Superior temporal gyrus (tissue), 1 donor: ENCODE measurements around the gene YWHAQ.
A peak's percentile ranks its signal among the peaks of the same experiment; 100 is the strongest.
"Not testable (repeated sequence)": the region's sequence is repeated elsewhere in the genome, so short reads cannot be mapped to it uniquely, and the experiment has no call there.

ENCODE experiments used
- DNase-seq: peaks from one replicate; pipeline ENCODE4 v3.0.0-alpha.2; 2016; ENCODE audit errors: extremely low spot score

Gene YWHAQ

DNA sequence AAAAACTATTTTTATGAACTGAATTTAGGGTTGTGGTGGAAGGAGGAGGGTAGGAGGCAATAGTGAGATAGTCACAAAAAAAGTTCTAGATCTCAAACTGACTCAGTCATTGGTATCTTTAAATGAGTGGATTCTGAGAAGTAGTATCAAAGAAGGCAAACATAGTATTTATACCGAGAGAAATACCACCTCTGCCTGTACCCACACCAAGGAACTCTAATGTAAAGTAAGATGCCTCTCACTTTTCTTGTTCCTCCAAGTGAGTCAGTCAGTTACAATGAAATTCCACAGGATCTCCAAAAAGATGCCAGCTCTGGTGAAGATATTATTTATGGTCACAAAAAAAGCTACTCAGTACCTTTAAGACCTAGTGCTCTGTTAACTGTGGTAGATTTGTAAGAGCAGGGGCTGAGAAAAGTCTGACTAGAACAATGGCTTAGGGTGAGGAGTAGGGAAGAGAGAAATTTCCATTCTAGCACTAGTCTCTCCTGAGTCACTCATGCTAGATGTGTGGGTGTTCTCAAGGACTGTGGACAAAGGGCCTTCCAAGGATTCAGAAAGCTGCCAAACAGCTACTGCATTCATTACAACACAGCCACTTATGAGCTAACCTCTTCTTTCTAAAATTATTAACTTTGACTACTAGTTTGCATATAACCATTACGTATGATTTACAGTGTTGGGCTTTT lies 36.3 kb downstream of the YWHAQ start:
- peak; percentile 52 for DNase-seq

DNA sequence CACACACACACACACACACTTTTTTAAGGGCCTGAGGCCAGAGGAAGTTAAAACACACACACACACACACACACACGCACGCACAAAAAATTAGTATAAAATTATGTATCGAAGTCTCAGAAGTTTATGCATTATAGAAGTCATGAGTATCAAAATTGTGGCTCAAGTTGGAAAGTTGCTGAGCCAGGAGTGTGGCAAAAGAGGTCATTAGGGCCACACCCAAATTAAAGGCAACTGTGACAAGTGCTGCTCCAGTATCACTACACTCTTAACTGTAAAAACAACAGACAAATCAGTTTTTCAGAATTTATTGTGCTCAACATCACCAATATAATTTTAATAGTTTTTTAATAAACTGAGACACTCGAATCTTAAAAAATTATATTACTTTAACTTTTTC lies 36.9 kb downstream of the YWHAQ start:
- DNase-seq, result no peak

DNA sequence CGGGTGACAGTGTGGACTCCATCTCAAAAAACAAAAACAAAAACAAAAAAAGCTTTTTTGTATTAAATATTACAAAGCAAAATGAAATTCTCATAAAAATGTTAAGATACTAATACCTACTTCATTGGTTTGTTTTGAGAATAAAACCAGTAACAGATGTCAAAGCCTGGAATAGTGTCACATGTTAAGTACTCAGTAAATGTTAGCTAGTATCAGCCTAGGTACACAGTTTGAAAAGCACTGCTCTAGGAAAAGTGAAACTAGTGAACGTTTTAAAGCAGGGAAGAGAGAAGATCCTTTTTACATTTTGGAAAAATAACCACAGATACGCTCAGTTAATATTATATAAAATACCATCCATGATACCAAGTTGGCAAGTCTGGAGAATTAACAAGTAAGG lies 38.1 kb downstream of the YWHAQ start:
- no peak for DNase-seq

DNA sequence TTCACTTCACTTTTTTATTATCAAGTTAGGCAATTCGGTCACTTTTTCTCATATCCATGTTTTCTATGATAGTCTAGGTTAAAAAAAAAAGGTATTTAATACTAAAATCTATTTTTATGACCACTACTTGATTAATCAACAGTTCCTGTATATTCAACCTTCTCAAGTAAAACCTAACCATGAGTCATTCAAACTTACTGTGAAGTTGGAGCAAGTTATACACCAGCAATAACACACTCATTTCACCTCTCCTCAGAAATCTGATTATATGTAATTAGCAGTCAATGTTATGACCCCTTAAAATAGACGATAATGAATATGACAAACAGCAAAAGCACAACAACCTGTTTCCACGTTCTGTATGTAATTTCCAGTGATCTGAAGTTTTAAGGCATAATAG lies 40.2 kb downstream of the YWHAQ start:
- no peak for DNase-seq

DNA sequence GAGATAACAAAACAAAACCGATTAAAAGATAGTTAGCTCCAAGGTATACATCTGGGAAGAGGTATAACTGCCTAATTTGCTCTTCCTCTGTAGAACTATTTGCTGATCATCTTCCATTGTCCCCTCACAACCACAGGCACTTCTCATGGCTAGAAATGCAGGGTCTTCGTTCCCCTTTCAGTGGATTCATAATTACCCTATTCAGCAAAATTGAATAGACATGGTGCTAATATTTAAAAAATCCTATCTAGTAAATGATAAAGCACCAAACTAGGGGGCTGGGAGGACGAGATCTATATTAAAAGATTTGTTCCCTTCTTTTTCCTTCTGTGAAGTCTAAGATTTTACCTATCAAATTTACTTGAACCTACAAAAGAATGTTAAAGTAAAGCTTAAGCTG lies 44.3 kb downstream of the YWHAQ start:
- DNase-seq, result no peak

DNA sequence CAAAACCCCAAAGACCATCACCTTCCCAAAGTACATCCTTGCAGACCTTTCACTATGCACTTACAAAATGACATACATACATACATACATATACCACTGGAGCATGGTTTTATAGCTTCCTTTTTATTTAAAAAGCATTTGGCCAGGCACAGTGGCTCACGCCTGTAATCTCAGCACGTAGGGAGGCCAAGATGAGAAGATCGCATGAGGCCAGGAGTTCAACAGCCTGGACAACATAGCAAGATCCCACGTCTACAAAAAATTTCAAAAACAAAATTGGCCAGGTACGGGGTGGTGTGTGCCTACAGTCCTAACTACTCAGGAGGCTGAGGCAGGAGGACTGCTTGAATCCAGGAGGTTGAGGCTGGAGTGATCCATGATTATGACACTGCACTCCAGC lies 45.3 kb downstream of the YWHAQ start:
- no peak for DNase-seq

DNA sequence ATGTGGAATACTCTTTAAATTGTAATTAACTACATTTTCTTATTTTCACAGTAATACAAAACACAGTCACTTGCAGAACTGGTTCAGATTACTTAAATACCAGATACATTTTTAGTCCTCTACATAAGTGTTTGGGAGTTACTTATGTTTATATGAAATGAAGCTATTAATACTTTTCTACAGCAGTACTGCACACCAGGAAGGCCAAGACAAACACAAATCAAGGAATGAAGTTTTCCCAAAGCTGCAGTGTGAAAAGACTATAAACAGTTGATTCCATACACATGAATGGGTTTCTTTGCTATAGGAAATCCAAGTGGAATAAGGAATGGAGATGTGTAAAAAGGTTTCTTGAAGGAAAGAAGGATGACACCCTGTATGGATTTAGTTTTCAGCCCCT lies 45.9 kb downstream of the YWHAQ start:
- not testable (repeated sequence) for DNase-seq

DNA sequence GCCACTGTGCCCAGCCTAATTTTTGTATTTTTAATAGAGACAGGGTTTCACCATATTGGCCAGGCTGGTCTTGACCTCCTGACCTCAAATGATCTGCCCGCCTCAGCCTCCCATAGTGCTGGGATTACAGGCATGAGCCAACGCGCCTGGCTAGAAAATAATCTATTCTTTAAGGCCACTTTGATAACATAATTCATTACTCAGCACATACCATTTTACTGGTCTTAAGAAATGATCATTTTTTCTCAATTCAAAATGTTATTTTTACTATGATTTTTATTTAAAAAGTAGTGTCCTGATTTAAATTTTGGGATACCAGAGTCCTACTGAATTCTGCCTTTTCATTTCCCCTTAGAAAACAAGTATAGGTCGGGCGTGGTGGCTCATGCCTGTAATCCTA lies 48.2 kb downstream of the YWHAQ start:
- no peak for DNase-seq

DNA sequence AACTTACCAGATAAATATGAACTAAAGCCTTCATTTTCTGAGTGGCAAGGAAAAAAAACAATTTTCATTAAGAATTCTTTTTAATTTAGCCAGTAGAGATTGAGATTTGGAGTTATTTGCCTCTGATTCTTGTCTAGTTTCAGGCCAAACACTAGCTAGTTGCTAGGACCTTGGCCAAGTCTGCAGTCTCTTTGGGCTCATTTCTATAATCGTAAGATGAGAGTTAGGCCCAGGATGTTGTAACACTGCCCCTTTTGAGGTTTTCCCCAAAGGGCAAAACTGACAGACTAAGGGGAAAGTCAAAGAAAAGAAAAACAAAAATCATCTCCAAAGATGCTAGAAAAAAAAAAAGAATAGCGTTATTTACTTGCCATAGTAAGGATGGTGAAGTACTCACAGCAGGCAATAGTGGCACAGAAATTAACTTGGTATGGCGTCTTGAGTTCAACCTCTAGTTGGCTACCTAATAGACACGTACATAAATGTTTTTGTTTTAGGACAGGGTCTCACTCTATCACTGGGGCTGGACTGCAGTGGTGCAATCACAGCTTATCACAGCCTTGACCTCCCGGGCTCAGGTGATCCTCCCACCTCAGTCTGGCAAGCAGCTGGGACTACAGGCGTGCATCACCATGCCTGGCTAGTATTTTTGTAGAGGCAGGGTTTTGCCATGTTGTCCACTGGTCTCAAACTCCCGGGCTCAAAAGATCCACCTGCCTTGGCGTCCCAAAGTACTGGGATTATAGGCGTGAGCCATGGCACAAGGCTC lies 52.1 kb downstream of the YWHAQ start:
- no peak for DNase-seq

DNA sequence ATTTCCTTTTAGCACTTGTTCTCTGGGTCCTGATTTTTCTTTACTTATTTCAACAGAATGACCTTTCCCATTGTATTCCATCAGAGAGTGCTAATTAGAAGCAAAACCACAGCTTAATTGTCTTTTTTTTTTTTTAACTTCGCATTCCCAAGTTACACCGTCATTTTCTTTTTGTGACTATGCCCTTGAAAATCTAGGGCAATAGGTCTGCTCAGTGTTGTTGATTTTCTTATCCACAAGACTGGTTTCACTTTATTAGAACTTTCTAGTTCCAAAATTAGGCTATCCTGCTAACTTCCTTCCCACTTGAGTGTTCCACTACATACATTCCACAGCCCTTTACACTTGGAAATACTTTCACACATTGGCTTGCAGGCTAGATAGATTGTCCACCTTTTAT lies 56.5 kb downstream of the YWHAQ start:
- DNase-seq, result no peak

DNA sequence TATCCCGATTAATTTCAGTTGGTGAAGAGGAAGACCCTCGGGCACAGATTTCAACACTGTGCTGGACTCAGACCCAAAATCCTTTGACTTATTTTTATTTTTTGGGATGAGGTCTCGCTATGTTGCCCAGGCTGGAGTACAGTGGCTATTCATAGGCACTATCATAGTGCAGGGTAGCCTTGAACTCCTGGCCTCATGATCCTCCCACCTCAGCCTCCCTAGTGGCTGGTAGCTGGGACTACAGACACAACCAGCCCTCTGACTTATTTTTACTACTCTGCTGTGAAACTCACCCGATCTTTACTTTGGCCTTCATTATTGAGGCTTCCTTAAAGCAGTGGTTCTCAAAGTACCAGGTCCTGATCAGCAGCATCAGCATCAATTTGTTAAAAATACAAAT lies 57.0 kb downstream of the YWHAQ start:
- no peak for DNase-seq

DNA sequence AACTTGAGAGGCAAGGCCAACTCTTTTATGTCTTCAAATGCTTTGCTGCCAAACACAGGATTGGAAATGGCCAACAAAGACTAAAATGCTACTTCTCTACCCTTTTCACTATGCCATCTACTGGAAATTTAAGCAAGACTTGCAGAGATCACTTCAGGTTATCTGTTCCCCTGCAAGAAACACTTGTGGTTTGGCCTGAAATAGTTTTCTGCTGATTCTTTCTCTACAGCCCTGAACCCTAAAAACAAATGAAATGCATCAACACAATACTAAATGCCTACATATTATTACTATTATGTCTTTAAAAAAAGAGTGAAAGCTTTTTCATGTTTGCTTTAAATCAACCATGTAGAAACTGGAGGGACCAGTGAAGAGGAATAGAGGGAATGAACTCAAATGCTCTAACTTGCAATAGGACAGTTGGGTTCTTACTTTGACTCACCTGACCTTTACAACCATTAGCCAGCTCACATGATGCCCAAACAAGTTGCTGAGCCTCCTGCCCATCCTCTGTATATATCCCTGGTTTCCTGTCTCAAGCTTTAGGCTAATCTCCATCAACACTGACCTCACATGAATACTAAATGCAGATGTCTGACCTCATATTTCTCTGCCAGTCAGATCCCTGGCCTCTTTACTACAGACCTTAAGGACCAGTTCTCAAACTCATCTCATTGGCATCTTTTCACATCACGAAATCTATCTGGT lies 57.6 kb downstream of the YWHAQ start:
- DNase-seq, result no peak

DNA sequence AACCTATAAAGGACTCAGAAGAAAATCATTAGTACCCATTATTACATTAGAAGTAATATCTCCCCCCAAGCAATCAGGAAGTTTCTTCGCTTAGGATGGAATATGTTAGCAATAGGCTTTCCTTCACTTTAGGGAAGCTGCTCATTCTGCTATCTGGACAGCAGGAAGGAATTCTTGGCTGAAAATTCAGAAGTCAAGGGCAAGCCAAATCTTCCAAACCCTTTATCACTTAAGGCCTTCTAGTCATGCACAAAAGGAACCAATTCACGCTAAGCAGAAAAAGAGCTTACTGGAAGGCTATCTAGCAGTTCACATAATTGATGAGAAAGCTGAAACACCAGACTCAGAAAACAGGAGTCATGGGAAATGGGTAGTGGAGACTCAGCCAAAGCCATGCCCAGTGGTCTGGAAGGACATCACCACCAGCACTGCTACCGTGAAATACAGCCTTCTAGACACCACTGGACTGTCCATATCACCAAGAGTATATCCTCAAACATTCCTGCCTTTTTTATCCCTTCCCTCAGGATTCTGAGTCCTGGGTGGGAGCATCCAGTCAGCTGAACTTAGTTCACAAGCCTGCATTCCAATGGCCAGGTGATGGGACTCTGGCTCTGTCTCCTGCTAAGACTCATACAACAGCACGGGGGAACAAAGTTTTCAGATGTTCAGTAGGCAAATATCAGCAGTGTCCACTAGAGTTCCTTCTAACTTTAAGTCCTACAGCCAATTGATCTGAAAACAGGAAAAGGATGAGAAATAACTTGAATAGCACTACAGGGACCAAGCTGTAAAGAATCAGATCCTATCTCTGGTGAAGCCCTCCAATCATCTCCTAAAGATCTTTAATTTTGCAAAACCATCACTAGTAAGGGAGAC lies 60.4 kb downstream of the YWHAQ start:
- DNase-seq, result no peak

DNA sequence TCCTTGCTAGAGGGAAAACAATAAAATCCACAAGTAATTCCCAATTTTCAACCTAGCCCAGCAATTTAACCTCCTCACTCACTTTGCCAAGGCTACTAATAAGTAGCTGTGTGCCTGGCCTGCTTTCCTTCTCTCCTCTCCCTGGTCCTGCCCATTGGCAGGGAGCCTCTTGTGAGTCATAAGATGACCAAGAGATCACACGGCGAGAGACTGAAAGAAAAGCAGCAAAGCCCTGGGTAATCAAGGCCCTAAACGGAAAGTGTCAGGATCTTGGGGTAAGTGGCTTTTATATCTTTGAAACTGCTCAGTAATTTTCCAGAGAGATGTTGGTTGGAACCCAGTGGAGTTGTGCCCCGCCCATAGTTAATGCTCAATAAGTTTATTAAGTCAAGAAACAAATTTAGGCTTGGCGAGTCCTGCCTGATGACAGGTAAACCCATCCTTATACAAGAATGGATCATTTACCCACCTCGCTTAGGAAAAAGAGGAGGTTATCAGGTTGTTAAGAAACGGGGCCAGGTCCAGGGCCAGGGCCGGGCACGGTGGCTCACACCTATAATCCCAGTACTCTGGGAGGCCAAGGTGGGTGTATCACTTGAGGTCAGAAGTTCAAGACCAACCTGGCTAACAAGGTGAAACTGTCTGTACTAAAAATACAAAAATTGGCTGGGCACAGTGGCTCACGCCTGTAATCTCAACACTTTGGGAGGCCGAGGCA lies 65.2 kb downstream of the YWHAQ start:
- no peak for DNase-seq

DNA sequence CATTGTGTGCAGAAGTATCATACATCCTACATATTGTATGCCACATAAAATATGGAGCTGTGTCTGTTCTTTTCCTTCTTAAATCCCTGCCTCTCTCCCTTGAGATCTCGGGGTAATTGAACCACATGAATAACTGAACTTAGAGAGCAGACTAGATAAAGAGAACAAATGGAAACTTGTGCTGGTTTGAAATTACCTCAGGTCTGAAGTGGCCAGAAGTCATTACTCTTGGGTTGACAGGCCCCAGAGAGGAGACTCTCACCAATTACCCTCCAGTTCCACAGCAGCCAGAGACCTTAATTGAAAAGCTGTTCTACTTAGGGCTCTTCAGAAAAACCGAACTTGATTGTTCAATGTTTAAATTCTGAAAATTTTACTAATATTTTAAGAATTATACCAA lies 70.2 kb downstream of the YWHAQ start:
- no peak for DNase-seq

DNA sequence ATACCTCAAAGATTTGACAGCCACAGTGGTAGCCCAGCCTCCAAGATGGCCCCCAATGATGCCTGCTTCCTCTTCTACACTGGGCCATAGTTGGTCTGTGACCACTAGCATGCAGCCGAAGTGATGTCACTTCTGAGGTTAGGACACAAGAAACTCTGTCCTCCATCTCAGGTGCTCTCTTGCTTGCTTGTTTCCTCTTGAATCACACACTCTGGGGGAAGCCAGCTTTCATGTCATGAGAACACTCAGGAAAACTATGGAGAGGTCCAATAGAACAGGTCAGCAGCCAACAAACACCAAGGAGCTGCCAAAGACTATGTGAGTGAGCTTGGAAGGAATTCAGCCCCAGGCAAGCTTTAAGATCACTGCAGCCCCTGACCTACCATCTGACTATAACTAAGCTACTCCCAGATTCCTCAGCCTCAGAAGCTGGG lies 71.8 kb downstream of the YWHAQ start:
- no peak for DNase-seq

DNA sequence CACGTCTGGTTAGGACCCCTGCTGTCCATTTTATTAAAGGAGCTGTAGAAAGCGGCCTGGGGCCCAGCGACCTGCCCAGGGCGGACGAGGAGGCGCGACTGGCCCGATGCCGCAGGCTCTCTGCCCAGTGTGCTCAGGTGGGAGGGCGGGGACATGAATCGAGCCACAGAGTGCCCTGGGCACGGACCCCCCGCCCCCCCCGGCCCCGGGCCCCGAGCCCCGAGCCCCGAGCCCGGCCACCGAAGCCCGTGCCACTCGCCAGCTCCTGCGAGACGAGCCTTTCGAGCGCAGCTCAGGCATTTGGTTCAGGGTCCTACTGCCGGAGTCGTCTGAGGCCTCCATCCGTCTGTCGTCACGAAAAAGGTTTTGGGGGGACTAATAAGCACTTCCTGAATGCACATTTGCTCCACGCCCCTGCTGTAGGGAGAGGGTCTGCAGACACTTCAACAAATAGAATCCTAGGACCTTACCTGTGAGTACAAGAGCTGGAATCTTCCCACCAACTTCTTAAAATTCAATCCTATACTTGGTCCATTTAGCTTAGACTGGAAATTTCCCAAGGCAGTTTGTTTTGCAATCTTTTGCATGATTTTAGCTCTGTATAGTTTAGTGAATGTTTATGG lies 74.6 kb downstream of the YWHAQ start:
- DNase-seq, result no peak

DNA sequence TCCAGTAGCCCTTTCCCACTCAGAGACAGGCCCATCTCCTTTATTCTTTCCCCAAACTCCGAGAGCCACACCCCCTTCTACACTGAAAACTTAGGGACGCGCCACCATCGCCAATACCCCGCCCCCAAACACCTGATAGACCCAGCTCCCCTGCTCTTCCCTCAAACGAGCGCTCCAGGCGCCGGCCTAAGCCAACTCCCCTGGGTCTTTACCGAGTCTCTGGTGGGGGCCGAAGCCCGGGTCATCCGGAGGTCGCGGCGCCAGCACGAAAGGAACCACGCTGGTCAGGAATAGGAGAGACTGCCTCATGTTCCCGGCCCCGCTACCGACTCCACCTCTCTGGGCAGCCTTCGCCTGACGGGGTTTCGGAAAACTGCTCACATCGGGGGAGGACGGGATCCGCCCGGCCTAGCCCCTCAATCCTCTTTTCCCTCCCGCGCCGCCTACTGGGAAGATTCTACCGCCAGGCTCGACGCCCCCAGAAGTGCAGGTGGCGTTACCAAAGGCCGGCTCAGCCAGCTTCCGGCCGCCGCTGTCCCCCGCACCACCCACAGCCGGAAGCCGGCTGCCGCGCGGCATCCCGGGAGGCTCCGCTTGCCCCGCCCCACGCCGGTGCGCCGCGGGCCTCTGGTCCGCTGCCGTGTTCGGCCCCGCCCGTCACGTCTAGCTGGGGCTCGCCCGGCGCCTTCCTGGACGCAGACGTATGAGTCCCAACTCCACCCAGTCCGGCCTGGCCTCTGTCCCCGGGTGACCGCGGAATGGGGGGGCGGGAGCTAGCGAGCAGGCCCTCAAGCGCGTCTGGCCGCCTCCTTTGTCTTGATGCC lies 75.3 kb downstream of the YWHAQ start, which contains the start of gene ADAM17:
Gene ADAM17 (minus strand): TSS at position 534 of the 824 bp plus-strand sequence. CDS start 225 bp downstream, at position 309.
- peak; percentile 95 for DNase-seq

DNA sequence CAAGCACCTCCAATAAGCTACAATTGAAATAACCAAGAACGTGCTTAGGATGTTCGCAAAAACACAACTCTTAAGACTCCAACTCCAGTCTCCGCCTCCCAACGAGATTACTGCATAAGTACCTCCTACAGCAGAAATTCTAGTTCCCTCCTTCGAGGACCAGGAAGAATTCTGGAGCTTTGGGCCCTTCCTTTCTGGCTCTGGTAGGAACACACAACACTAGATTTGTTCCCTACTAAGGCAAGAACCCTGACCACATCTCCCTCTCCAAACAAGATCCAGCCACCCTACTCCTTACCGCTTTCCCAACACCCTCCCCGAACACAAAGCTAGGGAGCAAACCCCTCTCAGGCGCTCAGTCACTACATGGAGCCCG lies 75.9 kb downstream of the YWHAQ start:
- DNase-seq, result no peak
